Neural cell (in vitro differentiated cells): ENCODE data around the gene LRFN3. TPM values are rescaled to one million over a fixed set of nuclear protein-coding genes. Genes with fewer than 3 reads are reported as not detected.

Experiments used
- H2AFZ ChIP-seq: fragments of 200-600, 300-800 bp; sonication (generic), shearing (Covaris generic); 2 replicates; pipeline ENCODE4 v1.6.0; 2014; ENCODE audit warnings: low read depth, mild to moderate bottlenecking, antibody characterized with exemption, low read length, moderate library complexity
- H3F3A ChIP-seq: fragments of 200-600 bp; shearing (Covaris generic); 2 replicates; pipeline ENCODE4 v1.6.1; 2016; ENCODE audit warnings: mild to moderate bottlenecking, moderate library complexity, mixed read lengths, antibody characterized with exemption, low read length; ENCODE audit not compliant: insufficient read depth, poor library complexity, severe bottlenecking
- H3K27ac ChIP-seq: fragments of 200-600, 300-800 bp; sonication (generic), shearing (Covaris generic); 2 replicates; pipeline ENCODE4 v1.5.1; 2014; ENCODE audit warnings: mild to moderate bottlenecking, low read length, moderate library complexity
- H3K27me3 ChIP-seq: fragments of 300-800, 200-600 bp; sonication (generic), shearing (Covaris generic); 2 replicates; pipeline ENCODE4 v1.6.0; 2014; ENCODE audit warnings: mild to moderate bottlenecking, low read depth, low read length, moderate library complexity; ENCODE audit not compliant: insufficient read depth
- H3K36me3 ChIP-seq: fragments of 300-800, 200-600 bp; sonication (generic), shearing (Covaris generic); 2 replicates; pipeline ENCODE4 v1.5.1; 2014; ENCODE audit warnings: mild to moderate bottlenecking, antibody characterized with exemption, low read length, moderate library complexity; ENCODE audit not compliant: insufficient read depth
- H3K4me2 ChIP-seq: fragments of 300-800, 200-600 bp; sonication (generic), shearing (Covaris generic); 2 replicates; pipeline ENCODE4 v1.6.0; 2014; ENCODE audit warnings: mild to moderate bottlenecking, low read length
- H3K4me3 ChIP-seq: fragments of 300-800, 200-600 bp; sonication (generic), shearing (Covaris generic); 2 replicates; pipeline ENCODE4 v1.5.1; 2014; ENCODE audit warnings: mild to moderate bottlenecking, low read length, moderate library complexity
- H3K79me2 ChIP-seq: fragments of 200-600 bp; shearing (Covaris generic); replicated peaks from 2 replicates; pipeline ENCODE4 v1.6.0; 2014; ENCODE audit warnings: mild to moderate bottlenecking, low read length, moderate library complexity; ENCODE audit not compliant: insufficient read depth
- H3K9ac ChIP-seq: fragments of 300-800, 200-600 bp; sonication (generic), shearing (Covaris generic); 2 replicates; pipeline ENCODE4 v1.6.1; 2016; ENCODE audit warnings: mild to moderate bottlenecking, low read length, mixed read lengths
- H3K9me2 ChIP-seq: fragments of 200-600 bp; shearing (Covaris generic); 2 replicates; pipeline ENCODE4 v1.6.1; 2016; ENCODE audit warnings: mild to moderate bottlenecking, low read length, mixed read lengths; ENCODE audit not compliant: insufficient read depth
- H3K9me3 ChIP-seq: fragments of 200-600, 300-800 bp; sonication (generic), shearing (Covaris generic); 2 replicates; pipeline ENCODE4 v1.6.1; 2016; ENCODE audit warnings: mild to moderate bottlenecking, mixed run types, low read length, moderate library complexity, mixed read lengths
- H4K20me1 ChIP-seq: fragments of 200-600 bp; shearing (Covaris generic); 2 replicates; pipeline ENCODE4 v1.6.1; 2016; ENCODE audit warnings: mild to moderate bottlenecking, mixed run types; ENCODE audit not compliant: insufficient read depth
- EP300 ChIP-seq: fragments of 450-650 bp; conservative IDR thresholded peaks from 2 replicates; pipeline ENCODE4 v1.6.1; 2014; ENCODE audit warnings: antibody characterized with exemption, mild to moderate bottlenecking, moderate library complexity; ENCODE audit not compliant: poor library complexity, severe bottlenecking
- EZH2 ChIP-seq: fragments of 200-600, 300-800 bp; shearing (Covaris generic), sonication (generic); IDR thresholded peaks from 2 replicates; pipeline ENCODE4 v1.6.1; 2014; ENCODE audit warnings: antibody characterized with exemption, low read length, borderline replicate concordance, mild to moderate bottlenecking; ENCODE audit not compliant: insufficient read depth, poor library complexity, severe bottlenecking
- MXI1 ChIP-seq: fragments of 450-650 bp; conservative IDR thresholded peaks from 2 replicates; pipeline ENCODE4 v1.6.1; 2014; ENCODE audit warnings: antibody characterized with exemption, mild to moderate bottlenecking; ENCODE audit not compliant: poor library complexity, severe bottlenecking
- POLR2AphosphoS5 ChIP-seq: IDR thresholded peaks from 2 replicates; pipeline ENCODE4 v1.6.1; 2012
- RAD21 ChIP-seq: fragments of 450-650 bp; conservative IDR thresholded peaks from 2 replicates; pipeline ENCODE4 v1.6.1; 2014; ENCODE audit warnings: antibody characterized with exemption, mild to moderate bottlenecking, moderate library complexity
- REST ChIP-seq: IDR thresholded peaks from 2 replicates; pipeline ENCODE4 v1.6.1; 2012; ENCODE audit warnings: borderline replicate concordance
- SMC3 ChIP-seq: fragments of 450-650 bp; conservative IDR thresholded peaks from 2 replicates; pipeline ENCODE4 v1.6.1; 2014; ENCODE audit warnings: antibody characterized with exemption, mild to moderate bottlenecking, moderate library complexity; ENCODE audit not compliant: poor library complexity
- TAF1 ChIP-seq: IDR thresholded peaks from 2 replicates; pipeline ENCODE4 v1.6.1; 2012; ENCODE audit warnings: low read depth
- polyA plus RNA-seq: library from polyadenylated mRNA; depleted of rRNA; stranded (reverse); fragments of >200 nt; gene quantifications from 2 replicates; pipeline ENCODE4 v1.2.3, GENCODE V29; 2014
- TF ChIP-seq, protein P1 (sequence below): fragments of 450-650 bp; IDR thresholded peaks from 2 replicates; pipeline ENCODE4 v1.5.1; 2014; ENCODE audit warnings: antibody characterized with exemption, mild to moderate bottlenecking, moderate library complexity; ENCODE audit not compliant: poor library complexity, severe bottlenecking

Gene LRFN3
- polyA plus RNA-seq, 1 donor from 2014 or later: 11.1 TPM

GRCh38 chr19:35921012-35921411 is 15.2 kb upstream of the LRFN3 start:
- Histone ChIP-seq H4K20me1 (no peaks in the 10 kb centered on the region), H3K36me3 (no peaks in the 10 kb centered on the region), H3K9me2 (no peaks in the 10 kb centered on the region), H3K79me2 (no peaks in the 10 kb centered on the region), H3F3A (no peaks in the 10 kb centered on the region), H3K27me3 (no peaks in the 10 kb centered on the region), H3K4me2 (no peak overlapping the region), H2AFZ (no peak overlapping the region), H3K4me3 (no peak overlapping the region), H3K9ac (no peak overlapping the region), H3K9me3 (no peaks in the 10 kb centered on the region), H3K27ac (no peak overlapping the region)
- no peak for TF ChIP-seq POLR2AphosphoS5
- no peak for TF ChIP-seq REST
- TF ChIP-seq MXI1: no peak
- TF ChIP-seq, protein P1, sequence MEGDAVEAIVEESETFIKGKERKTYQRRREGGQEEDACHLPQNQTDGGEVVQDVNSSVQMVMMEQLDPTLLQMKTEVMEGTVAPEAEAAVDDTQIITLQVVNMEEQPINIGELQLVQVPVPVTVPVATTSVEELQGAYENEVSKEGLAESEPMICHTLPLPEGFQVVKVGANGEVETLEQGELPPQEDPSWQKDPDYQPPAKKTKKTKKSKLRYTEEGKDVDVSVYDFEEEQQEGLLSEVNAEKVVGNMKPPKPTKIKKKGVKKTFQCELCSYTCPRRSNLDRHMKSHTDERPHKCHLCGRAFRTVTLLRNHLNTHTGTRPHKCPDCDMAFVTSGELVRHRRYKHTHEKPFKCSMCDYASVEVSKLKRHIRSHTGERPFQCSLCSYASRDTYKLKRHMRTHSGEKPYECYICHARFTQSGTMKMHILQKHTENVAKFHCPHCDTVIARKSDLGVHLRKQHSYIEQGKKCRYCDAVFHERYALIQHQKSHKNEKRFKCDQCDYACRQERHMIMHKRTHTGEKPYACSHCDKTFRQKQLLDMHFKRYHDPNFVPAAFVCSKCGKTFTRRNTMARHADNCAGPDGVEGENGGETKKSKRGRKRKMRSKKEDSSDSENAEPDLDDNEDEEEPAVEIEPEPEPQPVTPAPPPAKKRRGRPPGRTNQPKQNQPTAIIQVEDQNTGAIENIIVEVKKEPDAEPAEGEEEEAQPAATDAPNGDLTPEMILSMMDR: no peak
- TF ChIP-seq RAD21: no peak
- TF ChIP-seq EP300: no peak
- TF ChIP-seq EZH2: no peak
- TF ChIP-seq TAF1: no peak
- TF ChIP-seq SMC3: no peak

- TF ChIP-seq EP300 (no peak), EZH2 (no peak), POLR2AphosphoS5 (no peak), REST (no peak), TAF1 (no peak), RAD21 (no peak), MXI1 (no peak), SMC3 (no peak)
- TF ChIP-seq, protein P1: no peak
- Histone ChIP-seq H3K4me2 (no peak overlapping the region), H3K9me3 (no peaks in the 10 kb centered on the region)
These were observed 10.7 kb upstream of the LRFN3 start for GRCh38 chr19:35925501-35925900.

More at GRCh38 chr19:35925501-35925900, 10.7 kb upstream of the LRFN3 start:
- Histone ChIP-seq H3K79me2 (no peaks in the 10 kb centered on the region), H3K9ac (no peak overlapping the region), H3K27me3 (no peaks in the 10 kb centered on the region), H3K4me3 (no peak overlapping the region), H3K9me2 (no peaks in the 10 kb centered on the region), H3K36me3 (no peaks in the 10 kb centered on the region), H3F3A (peaks cover under 1% of the 10 kb centered on the region), H3K27ac (no peak overlapping the region), H2AFZ (no peak overlapping the region), H4K20me1 (no peaks in the 10 kb centered on the region)
